Activated naive CD8-positive, alpha-beta T cell (primary cell): Measurements from ENCODE around the gene IRS1.

Experiments
- H3K27ac Mint-ChIP-seq: one replicate; pipeline ENCODE4 v1.8.0; 2021; ENCODE audit warnings: mixed read lengths
- H3K27me3 Mint-ChIP-seq: one replicate; pipeline ENCODE4 v1.8.0; 2021; ENCODE audit warnings: mixed read lengths
- H3K36me3 Mint-ChIP-seq: one replicate; pipeline ENCODE4 v1.8.0; 2021; ENCODE audit warnings: mixed read lengths
- H3K4me1 Mint-ChIP-seq: one replicate; pipeline ENCODE4 v1.8.0; 2021; ENCODE audit warnings: low read depth, mixed read lengths
- H3K4me3 Mint-ChIP-seq: one replicate; pipeline ENCODE4 v1.8.0; 2021; ENCODE audit warnings: mild to moderate bottlenecking, mixed read lengths
- H3K9me3 Mint-ChIP-seq: one replicate; pipeline ENCODE4 v1.8.0; 2021; ENCODE audit warnings: low read depth, mixed read lengths

IRS1 gene

GRCh38 chr2:226693521-226693920 lies 106.1 kb downstream of the IRS1 start:
- H3K4me3 Mint-ChIP-seq: no peak overlapping the region
- no peaks in the 10 kb centered on the region for H3K36me3 Mint-ChIP-seq
- peaks cover 5% of the 10 kb centered on the region for H3K4me1 Mint-ChIP-seq
- no peaks in the 10 kb centered on the region for H3K9me3 Mint-ChIP-seq
- H3K27ac Mint-ChIP-seq: no peak overlapping the region
- H3K27me3 Mint-ChIP-seq: peaks cover 9% of the 10 kb centered on the region

- Mint-ChIP-seq H3K4me1 (peaks cover 5% of the 10 kb centered on the region), H3K4me3 (no peak overlapping the region), H3K27ac (no peak overlapping the region), H3K9me3 (no peaks in the 10 kb centered on the region), H3K36me3 (no peaks in the 10 kb centered on the region), H3K27me3 (peaks cover 13% of the 10 kb centered on the region)
Observed at GRCh38 chr2:226692521-226693126, 107.0 kb downstream of the IRS1 start.

- Mint-ChIP-seq H3K4me1 (peaks cover 5% of the 10 kb centered on the region), H3K36me3 (no peaks in the 10 kb centered on the region), H3K27ac (no peak overlapping the region), H3K9me3 (no peaks in the 10 kb centered on the region), H3K27me3 (peaks cover 13% of the 10 kb centered on the region), H3K4me3 (no peak overlapping the region)
Observed at GRCh38 chr2:226691255-226691654, 108.4 kb downstream of the IRS1 start.

- Mint-ChIP-seq H3K27me3 (peaks cover 13% of the 10 kb centered on the region), H3K36me3 (no peaks in the 10 kb centered on the region), H3K9me3 (no peaks in the 10 kb centered on the region), H3K4me3 (no peak overlapping the region), H3K27ac (no peak overlapping the region), H3K4me1 (peaks cover 5% of the 10 kb centered on the region)
Observed at GRCh38 chr2:226690461-226691024, 109.1 kb downstream of the IRS1 start.

- Mint-ChIP-seq H3K36me3 (no peaks in the 10 kb centered on the region), H3K4me1 (peaks cover 6% of the 10 kb centered on the region), H3K4me3 (no peak overlapping the region), H3K27me3 (peaks cover 13% of the 10 kb centered on the region), H3K27ac (no peak overlapping the region), H3K9me3 (no peaks in the 10 kb centered on the region)
Observed at GRCh38 chr2:226687641-226688253, 111.9 kb downstream of the IRS1 start.

GRCh38 chr2:226684563-226684959 lies 115.1 kb downstream of the IRS1 start:
- Mint-ChIP-seq H3K36me3 (no peaks in the 10 kb centered on the region), H3K4me3 (no peak overlapping the region), H3K4me1 (peaks cover 2% of the 10 kb centered on the region), H3K27me3 (peaks cover 8% of the 10 kb centered on the region), H3K27ac (no peak overlapping the region), H3K9me3 (no peaks in the 10 kb centered on the region)

- H3K4me3 Mint-ChIP-seq: no peak overlapping the region
- H3K27me3 Mint-ChIP-seq: peaks cover 6% of the 10 kb centered on the region
- no peaks in the 10 kb centered on the region for H3K9me3 Mint-ChIP-seq
- H3K27ac Mint-ChIP-seq: no peak overlapping the region
- no peaks in the 10 kb centered on the region for H3K36me3 Mint-ChIP-seq
- peaks cover 2% of the 10 kb centered on the region for H3K4me1 Mint-ChIP-seq
Observed at GRCh38 chr2:226683944-226684562, 115.6 kb downstream of the IRS1 start.

- H3K4me3 Mint-ChIP-seq: no peak overlapping the region
- H3K4me1 Mint-ChIP-seq: peaks cover 2% of the 10 kb centered on the region
- H3K9me3 Mint-ChIP-seq: no peaks in the 10 kb centered on the region
- H3K27me3 Mint-ChIP-seq: peaks cover 3% of the 10 kb centered on the region
- H3K27ac Mint-ChIP-seq: no peak overlapping the region
- no peaks in the 10 kb centered on the region for H3K36me3 Mint-ChIP-seq
Observed at GRCh38 chr2:226683196-226683595, 116.4 kb downstream of the IRS1 start.
